MCF 10A (cell line): Measurements from ENCODE around the gene MAN2A2. TPM values are rescaled to one million over a fixed set of nuclear protein-coding genes. Genes with fewer than 3 reads are reported as not detected.

Experiments
- BruUV-seq: library from RNA; stranded (reverse); fragments of 400-500 nt; replicated peaks from 2 replicates; lab custom pipeline; 2021; lab: Mats Ljungman, UMichigan
- CTCF ChIA-PET: fragments of 300-600 bp; sonication (Branson Sonifier 250); formaldehyde crosslinking; extraction: SDS; loops from one replicate; lab custom pipeline; 2021; ENCODE audit warnings: antibody characterized with exemption, inconsistent platforms; lab: Yijun Ruan, JAX
- POLR2A ChIA-PET: fragments of 300-600, 350-650 bp; sonication (Branson Sonifier 250); formaldehyde crosslinking; extraction: SDS; loops from one replicate; lab custom pipeline; 2020; ENCODE audit warnings: antibody characterized with exemption, inconsistent platforms; lab: Yijun Ruan, JAX
- DNase-seq: peaks from one replicate; pipeline ENCODE4 v3.0.0-alpha.2; 2018; ENCODE audit not compliant: unreplicated experiment
- H3K27ac Mint-ChIP-seq: one replicate; pipeline ENCODE4 v1.8.0; 2022; ENCODE audit warnings: mild to moderate bottlenecking, low read depth, mixed read lengths; ENCODE audit not compliant: unreplicated experiment
- H3K27me3 Mint-ChIP-seq: one replicate; pipeline ENCODE4 v1.8.0; 2022; ENCODE audit warnings: mixed read lengths; ENCODE audit not compliant: insufficient read depth, unreplicated experiment
- H3K36me3 Mint-ChIP-seq: one replicate; pipeline ENCODE4 v1.8.0; 2022; ENCODE audit warnings: mild to moderate bottlenecking, moderate library complexity, mixed read lengths; ENCODE audit not compliant: insufficient read depth, unreplicated experiment
- H3K4me1 Mint-ChIP-seq: one replicate; pipeline ENCODE4 v1.8.0; 2022; ENCODE audit warnings: mixed read lengths; ENCODE audit not compliant: insufficient read depth, unreplicated experiment
- H3K4me3 Mint-ChIP-seq: one replicate; pipeline ENCODE4 v1.8.0; 2022; ENCODE audit warnings: mild to moderate bottlenecking, moderate library complexity, mixed read lengths; ENCODE audit not compliant: unreplicated experiment
- H3K9me3 Mint-ChIP-seq: one replicate; pipeline ENCODE4 v1.8.0; 2022; ENCODE audit warnings: mixed read lengths; ENCODE audit not compliant: unreplicated experiment
- intact Hi-C: fragments of 100-400 bp; cut with micrococcal nuclease; formaldehyde crosslinking; loops from 2 replicates; pipeline ENCODE4 v1.14.1; 2022
- total RNA-seq: library from RNA; stranded (reverse); gene quantifications from 2 replicates; pipeline ENCODE4 v1.2.3, GENCODE V29; 2022
- TF ChIP-seq, protein P1 (sequence below): fragments of 200-600 bp; IDR thresholded peaks from one replicate; pipeline ENCODE4 v1.8.0; 2022; ENCODE audit warnings: antibody characterized with exemption, mild to moderate bottlenecking; ENCODE audit not compliant: unreplicated experiment

The MAN2A2 gene
- total RNA-seq, 1 experiment from 2014 or later, result 42.4 TPM

GRCh38 chr15:90862487-90862886, 40.6 kb upstream of the MAN2A2 start:
- Mint-ChIP-seq H3K27me3 (no peaks in the 10 kb centered on the region), H3K27ac (no peak overlapping the region), H3K9me3 (no peaks in the 10 kb centered on the region), H3K36me3 (peaks cover 6% of the 10 kb centered on the region), H3K4me1 (peaks cover 25% of the 10 kb centered on the region), H3K4me3 (no peak overlapping the region)
- ChIA-PET POLR2A (no interaction called here), CTCF (interaction anchor here (1.0 to 2.3 kb wide), 2 partner anchors 8 to 23 kb away, joined by 3 to 8 read pairs; no protein-coding TSS in a partner anchor)
- TF ChIP-seq, protein P1, sequence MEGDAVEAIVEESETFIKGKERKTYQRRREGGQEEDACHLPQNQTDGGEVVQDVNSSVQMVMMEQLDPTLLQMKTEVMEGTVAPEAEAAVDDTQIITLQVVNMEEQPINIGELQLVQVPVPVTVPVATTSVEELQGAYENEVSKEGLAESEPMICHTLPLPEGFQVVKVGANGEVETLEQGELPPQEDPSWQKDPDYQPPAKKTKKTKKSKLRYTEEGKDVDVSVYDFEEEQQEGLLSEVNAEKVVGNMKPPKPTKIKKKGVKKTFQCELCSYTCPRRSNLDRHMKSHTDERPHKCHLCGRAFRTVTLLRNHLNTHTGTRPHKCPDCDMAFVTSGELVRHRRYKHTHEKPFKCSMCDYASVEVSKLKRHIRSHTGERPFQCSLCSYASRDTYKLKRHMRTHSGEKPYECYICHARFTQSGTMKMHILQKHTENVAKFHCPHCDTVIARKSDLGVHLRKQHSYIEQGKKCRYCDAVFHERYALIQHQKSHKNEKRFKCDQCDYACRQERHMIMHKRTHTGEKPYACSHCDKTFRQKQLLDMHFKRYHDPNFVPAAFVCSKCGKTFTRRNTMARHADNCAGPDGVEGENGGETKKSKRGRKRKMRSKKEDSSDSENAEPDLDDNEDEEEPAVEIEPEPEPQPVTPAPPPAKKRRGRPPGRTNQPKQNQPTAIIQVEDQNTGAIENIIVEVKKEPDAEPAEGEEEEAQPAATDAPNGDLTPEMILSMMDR, result no peak
- no TSS peak for BruUV-seq
- intact Hi-C loops, result no loop called here
- no peak for DNase-seq

- CTCF ChIA-PET, result interaction anchor here (1.0 to 2.3 kb wide), 2 partner anchors 8 to 23 kb away, joined by 3 to 8 read pairs; no protein-coding TSS in a partner anchor
- Mint-ChIP-seq H3K4me1 (peaks cover 28% of the 10 kb centered on the region), H3K9me3 (no peaks in the 10 kb centered on the region), H3K36me3 (peaks cover 6% of the 10 kb centered on the region), H3K27ac (peak overlapping the region; percentile 82), H3K27me3 (no peaks in the 10 kb centered on the region), H3K4me3 (peak overlapping the region; percentile 6)
- no TSS peak for BruUV-seq
- TF ChIP-seq, protein P1, result no peak
- intact Hi-C loops, result no loop called here
- POLR2A ChIA-PET, result interaction anchor here (0.5 to 1.7 kb wide), 4 partner anchors 11 to 145 kb away, joined by 3 to 15 read pairs (median 3); partner anchors contain the start of gene BLM
- DNase-seq, result peak; percentile 95
These were observed 39.9 kb upstream of the MAN2A2 start for GRCh38 chr15:90862964-90863778.

GRCh38 chr15:90863987-90864386, 39.1 kb upstream of the MAN2A2 start:
- POLR2A ChIA-PET, result interaction anchor here (0.7 to 1.7 kb wide), 4 partner anchors 10 to 146 kb away, joined by 3 to 15 read pairs (median 3); partner anchors contain the start of gene BLM
- intact Hi-C loops, result no loop called here

More at GRCh38 chr15:90863987-90864386, 39.1 kb upstream of the MAN2A2 start:
- H3K27me3 Mint-ChIP-seq, result no peaks in the 10 kb centered on the region
- peak overlapping the region; percentile 82 for H3K27ac Mint-ChIP-seq
- peaks cover 36% of the 10 kb centered on the region for H3K4me1 Mint-ChIP-seq
- no TSS peak for BruUV-seq
- DNase-seq, result peak; percentile 30
- CTCF ChIA-PET, result interaction anchor here (1.2 to 2.3 kb wide), 2 partner anchors 22 to 213 kb away, joined by 4 to 8 read pairs; no protein-coding TSS in a partner anchor
- TF ChIP-seq, protein P1, result no peak
- peak overlapping the region; percentile 6 for H3K4me3 Mint-ChIP-seq
- H3K36me3 Mint-ChIP-seq, result peaks cover 6% of the 10 kb centered on the region
- no peaks in the 10 kb centered on the region for H3K9me3 Mint-ChIP-seq
